ENCODE results near the gene HOATZ. TPM values are rescaled to one million over a fixed set of nuclear protein-coding genes. Genes with fewer than 3 reads are reported as not detected.

The HOATZ gene
- total and polyA plus RNA-seq, 5 donors, result not detected

- Histone ChIP-seq H3K27me3 (ENCODE audit: control insufficient read depth, insufficient read depth) (peaks cover 3% of the 10 kb centered on the region), H3K9me3 (ENCODE audit: control insufficient read depth, low read length) (no peaks in the 10 kb centered on the region)
These were observed 6.6 kb downstream of the HOATZ start for GRCh38 chr11:111521135-111521534.

GRCh38 chr11:111522426-111522825 lies 7.8 kb downstream of the HOATZ start:
- no peak for DNase-seq
- Histone ChIP-seq H3K4me1 (ENCODE audit: control insufficient read depth, insufficient read depth, low read length) (no peaks in the 10 kb centered on the region), H3K9me3 (ENCODE audit: control insufficient read depth, low read length) (no peaks in the 10 kb centered on the region), H3K27me3 (ENCODE audit: control insufficient read depth, insufficient read depth) (peaks cover 3% of the 10 kb centered on the region), H3K4me3 (ENCODE audit: low read length) (no peak overlapping the region), H3K27ac (ENCODE audit: low read length) (no peak overlapping the region)
- no peak for ATAC-seq
- intact Hi-C loops (cut with DNase I), result no loop called here
- WGBS, result 85% methylated on average over 5 of the region's 5 CpGs

More at GRCh38 chr11:111521135-111521534, 6.6 kb downstream of the HOATZ start:
- intact Hi-C loops (cut with DNase I), result no loop called here
- no peaks in the 10 kb centered on the region for H3K4me1 ChIP-seq (ENCODE audit: control insufficient read depth, insufficient read depth, low read length)
- H3K27ac ChIP-seq (ENCODE audit: low read length), result no peak overlapping the region
- DNase-seq (no peak), ATAC-seq (no peak)
- no peak overlapping the region for H3K4me3 ChIP-seq (ENCODE audit: low read length)
- 58% methylated on average over 2 of the region's 2 CpGs for WGBS

GRCh38 chr11:111523343-111523742 lies 8.8 kb downstream of the HOATZ start:
- 97% methylated on average over 2 of the region's 2 CpGs for WGBS

GRCh38 chr11:111524056-111524455 lies 9.5 kb downstream of the HOATZ start:
- WGBS, result 47% methylated on average over 1 of the region's 1 CpG
- no peak for DNase-seq
- intact Hi-C loops (cut with DNase I), result no loop called here
- Histone ChIP-seq H3K4me1 (ENCODE audit: control insufficient read depth, insufficient read depth, low read length) (no peaks in the 10 kb centered on the region), H3K27ac (ENCODE audit: low read length) (no peak overlapping the region), H3K27me3 (ENCODE audit: control insufficient read depth, insufficient read depth) (peaks cover 3% of the 10 kb centered on the region), H3K4me3 (ENCODE audit: low read length) (no peak overlapping the region), H3K9me3 (ENCODE audit: control insufficient read depth, low read length) (no peaks in the 10 kb centered on the region)
- ATAC-seq, result no peak

More at GRCh38 chr11:111523343-111523742, 8.8 kb downstream of the HOATZ start:
- no peak for ATAC-seq
- intact Hi-C loops (cut with DNase I), result no loop called here
- Histone ChIP-seq H3K27me3 (ENCODE audit: control insufficient read depth, insufficient read depth) (peaks cover 3% of the 10 kb centered on the region), H3K4me3 (ENCODE audit: low read length) (no peak overlapping the region), H3K4me1 (ENCODE audit: control insufficient read depth, insufficient read depth, low read length) (no peaks in the 10 kb centered on the region), H3K9me3 (ENCODE audit: control insufficient read depth, low read length) (no peaks in the 10 kb centered on the region), H3K27ac (ENCODE audit: low read length) (no peak overlapping the region)
- no peak for DNase-seq

- Histone ChIP-seq H3K27me3 (ENCODE audit: control insufficient read depth, insufficient read depth) (peaks cover 3% of the 10 kb centered on the region), H3K9me3 (ENCODE audit: control insufficient read depth, low read length) (no peaks in the 10 kb centered on the region), H3K27ac (ENCODE audit: low read length) (no peak overlapping the region), H3K4me1 (ENCODE audit: control insufficient read depth, insufficient read depth, low read length) (no peaks in the 10 kb centered on the region), H3K4me3 (ENCODE audit: low read length) (no peak overlapping the region)
- 94% methylated on average over 1 of the region's 1 CpG for WGBS
- no peak for DNase-seq
- ATAC-seq, result no peak
- intact Hi-C loops (cut with DNase I), result no loop called here
These were observed 10.9 kb downstream of the HOATZ start for GRCh38 chr11:111525456-111525855.

- intact Hi-C loops (cut with DNase I), result no loop called here
- no peak overlapping the region for H3K4me3 ChIP-seq (ENCODE audit: low read length)
- ATAC-seq, result no peak
These were observed 11.9 kb downstream of the HOATZ start for GRCh38 chr11:111526501-111526900.

GRCh38 chr11:111527279-111527678 lies 12.7 kb downstream of the HOATZ start:
- intact Hi-C loops (cut with DNase I), result no loop called here
- 85% methylated on average over 1 of the region's 1 CpG for WGBS
- Histone ChIP-seq H3K4me3 (ENCODE audit: low read length) (no peak overlapping the region), H3K9me3 (ENCODE audit: control insufficient read depth, low read length) (no peaks in the 10 kb centered on the region), H3K27ac (ENCODE audit: low read length) (no peak overlapping the region), H3K4me1 (ENCODE audit: control insufficient read depth, insufficient read depth, low read length) (no peaks in the 10 kb centered on the region), H3K27me3 (ENCODE audit: control insufficient read depth, insufficient read depth) (peaks cover 3% of the 10 kb centered on the region)
- ATAC-seq (no peak), DNase-seq (no peak)

More at GRCh38 chr11:111526501-111526900, 11.9 kb downstream of the HOATZ start:
- no peak overlapping the region for H3K27ac ChIP-seq (ENCODE audit: low read length)
- no peak for DNase-seq
- WGBS, result 77% methylated on average over 1 of the region's 1 CpG
- peaks cover 3% of the 10 kb centered on the region for H3K27me3 ChIP-seq (ENCODE audit: control insufficient read depth, insufficient read depth)
- no peaks in the 10 kb centered on the region for H3K4me1 ChIP-seq (ENCODE audit: control insufficient read depth, insufficient read depth, low read length)
- no peaks in the 10 kb centered on the region for H3K9me3 ChIP-seq (ENCODE audit: control insufficient read depth, low read length)

GRCh38 chr11:111528557-111528956 lies 14.0 kb downstream of the HOATZ start:
- H3K27me3 ChIP-seq (ENCODE audit: control insufficient read depth, insufficient read depth), result no peaks in the 10 kb centered on the region
- H3K27ac ChIP-seq (ENCODE audit: low read length), result no peak overlapping the region
- ATAC-seq (no peak), DNase-seq (no peak)
- WGBS, result 41% methylated on average over 1 of the region's 1 CpG
- no peaks in the 10 kb centered on the region for H3K9me3 ChIP-seq (ENCODE audit: control insufficient read depth, low read length)
- intact Hi-C loops (cut with DNase I), result no loop called here
- H3K4me3 ChIP-seq (ENCODE audit: low read length), result no peak overlapping the region
- H3K4me1 ChIP-seq (ENCODE audit: control insufficient read depth, insufficient read depth, low read length), result no peaks in the 10 kb centered on the region

- Histone ChIP-seq H3K9me3 (ENCODE audit: control insufficient read depth, low read length) (no peaks in the 10 kb centered on the region), H3K27me3 (ENCODE audit: control insufficient read depth, insufficient read depth) (no peaks in the 10 kb centered on the region), H3K4me3 (ENCODE audit: low read length) (no peak overlapping the region), H3K27ac (ENCODE audit: low read length) (no peak overlapping the region), H3K4me1 (ENCODE audit: control insufficient read depth, insufficient read depth, low read length) (no peaks in the 10 kb centered on the region)
- DNase-seq, result no peak
- intact Hi-C loops (cut with DNase I), result no loop called here
- WGBS, result 74% methylated on average over 3 of the region's 3 CpGs
- no peak for ATAC-seq
These were observed 15.5 kb downstream of the HOATZ start for GRCh38 chr11:111530091-111530490.

GRCh38 chr11:111531136-111531535 lies 16.6 kb downstream of the HOATZ start:
- intact Hi-C loops (cut with DNase I), result no loop called here
- ATAC-seq, result no peak
- DNase-seq, result no peak
- no peak overlapping the region for H3K27ac ChIP-seq (ENCODE audit: low read length)
- no peaks in the 10 kb centered on the region for H3K27me3 ChIP-seq (ENCODE audit: control insufficient read depth, insufficient read depth)
- H3K4me1 ChIP-seq (ENCODE audit: control insufficient read depth, insufficient read depth, low read length), result no peaks in the 10 kb centered on the region
- H3K9me3 ChIP-seq (ENCODE audit: control insufficient read depth, low read length), result no peaks in the 10 kb centered on the region
- no peak overlapping the region for H3K4me3 ChIP-seq (ENCODE audit: low read length)

GRCh38 chr11:111531687-111532364 lies 17.2 kb downstream of the HOATZ start:
- WGBS, result 76% methylated on average over 9 of the region's 9 CpGs
- Histone ChIP-seq H3K27ac (ENCODE audit: low read length) (no peak overlapping the region), H3K27me3 (ENCODE audit: control insufficient read depth, insufficient read depth) (no peaks in the 10 kb centered on the region), H3K4me3 (ENCODE audit: low read length) (no peak overlapping the region), H3K9me3 (ENCODE audit: control insufficient read depth, low read length) (no peaks in the 10 kb centered on the region), H3K4me1 (ENCODE audit: control insufficient read depth, insufficient read depth, low read length) (no peaks in the 10 kb centered on the region)
- ATAC-seq, result no peak
- intact Hi-C loops (cut with DNase I), result no loop called here
- DNase-seq, result no peak

GRCh38 chr11:111532365-111532709 lies 17.8 kb downstream of the HOATZ start:
- 82% methylated on average over 5 of the region's 5 CpGs for WGBS
- H3K4me1 ChIP-seq (ENCODE audit: control insufficient read depth, insufficient read depth, low read length), result no peaks in the 10 kb centered on the region
- intact Hi-C loops (cut with DNase I), result no loop called here
- ATAC-seq, result no peak
- no peak for DNase-seq
- H3K4me3 ChIP-seq (ENCODE audit: low read length), result no peak overlapping the region
- H3K9me3 ChIP-seq (ENCODE audit: control insufficient read depth, low read length), result no peaks in the 10 kb centered on the region
- H3K27ac ChIP-seq (ENCODE audit: low read length), result no peak overlapping the region
- H3K27me3 ChIP-seq (ENCODE audit: control insufficient read depth, insufficient read depth), result no peaks in the 10 kb centered on the region

Data from right cardiac atrium (tissue), 5 donors.